GM18502 (cell line): Measurements from ENCODE around the gene TEX19.

Source experiments
- ATAC-seq: cut with Tn5 transposase; IDR thresholded peaks from one replicate; pipeline ENCODE4 v1.9.1; 2021; ENCODE audit warnings: mild to moderate bottlenecking; ENCODE audit not compliant: unreplicated experiment, poor library complexity

TEX19 gene

GRCh38 chr17:82358465-82359350, at the start of gene TEX19:
Gene TEX19 (plus strand): TSS chr17:82359247. CDS start chr17:82362151, 2,904 bp downstream.
- no peak for ATAC-seq

- ATAC-seq: no peak
Measured at GRCh38 chr17:82309656-82310570, 49.1 kb upstream of the TEX19 start.

GRCh38 chr17:82310877-82311276, 48.2 kb upstream of the TEX19 start:
- ATAC-seq: no peak

- ATAC-seq: no peak
Measured at GRCh38 chr17:82311971-82312370, 47.1 kb upstream of the TEX19 start.

GRCh38 chr17:82313195-82314011, 45.6 kb upstream of the TEX19 start:
- no peak for ATAC-seq

GRCh38 chr17:82314012-82314726, 44.9 kb upstream of the TEX19 start:
- ATAC-seq: no peak

GRCh38 chr17:82314727-82315605, 44.1 kb upstream of the TEX19 start:
- no peak for ATAC-seq

GRCh38 chr17:82315703-82316358, 43.2 kb upstream of the TEX19 start:
- no peak for ATAC-seq

GRCh38 chr17:82316651-82317393, 42.2 kb upstream of the TEX19 start:
- ATAC-seq: no peak

GRCh38 chr17:82317394-82318168, 41.5 kb upstream of the TEX19 start, which contains the start of gene CD7:
Gene CD7 (minus strand): TSS chr17:82317608. CDS start chr17:82317495, 113 bp downstream.
- ATAC-seq: no peak

- no peak for ATAC-seq
Measured at GRCh38 chr17:82318169-82318498, 40.9 kb upstream of the TEX19 start.

- ATAC-seq: no peak
Measured at GRCh38 chr17:82318772-82319606, 40.1 kb upstream of the TEX19 start.

- no peak for ATAC-seq
Measured at GRCh38 chr17:82319619-82320062, 39.4 kb upstream of the TEX19 start.

- ATAC-seq: no peak
Measured at GRCh38 chr17:82320140-82320840, 38.8 kb upstream of the TEX19 start.
